ENCODE data around the gene VAC14. TPM values are rescaled to one million over a fixed set of nuclear protein-coding genes. Genes with fewer than 3 reads are reported as not detected.

The VAC14 gene
- total RNA-seq, 1 donor from 2014 or later: 52.2 TPM

DNA sequence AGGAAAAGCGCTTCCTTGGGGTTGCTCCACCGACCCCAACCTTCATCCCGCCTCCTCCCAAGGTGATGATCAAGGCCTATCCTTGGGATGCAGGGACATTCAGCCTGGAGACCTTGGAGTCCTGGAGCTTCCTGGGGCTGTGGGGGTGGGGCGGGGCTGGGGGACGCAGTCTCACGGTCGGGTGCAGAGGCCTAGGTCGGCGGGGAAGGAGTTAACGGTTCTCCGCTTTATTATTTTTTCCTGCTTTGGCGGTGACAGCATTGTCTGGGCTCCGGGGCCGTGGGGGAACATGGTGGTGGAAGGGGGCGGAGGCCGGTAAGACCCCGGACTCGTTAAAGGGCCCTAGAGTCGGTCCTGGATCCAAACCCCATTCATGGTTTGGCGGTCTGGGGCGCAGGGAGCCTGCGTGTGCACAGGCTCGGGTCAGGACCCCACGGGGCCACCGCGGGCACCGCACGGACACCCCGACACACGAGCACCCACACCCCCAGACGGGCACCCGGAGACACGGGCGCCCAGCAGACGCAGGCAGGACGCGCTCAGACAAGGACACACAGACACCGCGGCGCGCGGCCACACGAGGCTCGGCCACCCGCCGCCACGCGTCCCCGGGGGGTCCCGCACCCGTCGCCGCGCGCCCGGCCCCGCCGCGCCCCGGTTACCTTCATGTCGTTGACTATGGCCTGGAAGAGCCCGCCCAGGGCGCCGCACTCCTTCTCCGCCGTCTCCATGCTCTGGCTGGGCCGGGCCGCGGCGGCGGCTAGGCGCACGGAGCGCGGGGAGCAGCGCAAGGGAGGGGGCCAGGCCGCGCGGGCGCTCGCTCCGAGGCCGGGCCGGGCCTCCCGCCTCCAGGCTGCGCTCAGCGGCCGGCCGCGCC lies 115.7 kb downstream of the VAC14 start:
- ATAC-seq: peak; percentile 9
- intact Hi-C loops (cut with DNase I): no loop called here

GRCh38 chr16:70684146-70685060 lies 116.6 kb downstream of the VAC14 start:
- no peak for DNase-seq
- ATAC-seq: no peak
- intact Hi-C loops (cut with DNase I): no loop called here

More for the DNA sequence above, 115.7 kb downstream of the VAC14 start:
- H3K4me3 ChIP-seq: peak overlapping the region; percentile 73
- no peak for DNase-seq
- no peaks in the 10 kb centered on the region for H3K9me3 ChIP-seq
- peaks cover 4% of the 10 kb centered on the region for H3K36me3 ChIP-seq
- H3K27me3 ChIP-seq: no peaks in the 10 kb centered on the region
- H3K4me1 ChIP-seq: peaks cover 74% of the 10 kb centered on the region
- TF ChIP-seq, protein P1, sequence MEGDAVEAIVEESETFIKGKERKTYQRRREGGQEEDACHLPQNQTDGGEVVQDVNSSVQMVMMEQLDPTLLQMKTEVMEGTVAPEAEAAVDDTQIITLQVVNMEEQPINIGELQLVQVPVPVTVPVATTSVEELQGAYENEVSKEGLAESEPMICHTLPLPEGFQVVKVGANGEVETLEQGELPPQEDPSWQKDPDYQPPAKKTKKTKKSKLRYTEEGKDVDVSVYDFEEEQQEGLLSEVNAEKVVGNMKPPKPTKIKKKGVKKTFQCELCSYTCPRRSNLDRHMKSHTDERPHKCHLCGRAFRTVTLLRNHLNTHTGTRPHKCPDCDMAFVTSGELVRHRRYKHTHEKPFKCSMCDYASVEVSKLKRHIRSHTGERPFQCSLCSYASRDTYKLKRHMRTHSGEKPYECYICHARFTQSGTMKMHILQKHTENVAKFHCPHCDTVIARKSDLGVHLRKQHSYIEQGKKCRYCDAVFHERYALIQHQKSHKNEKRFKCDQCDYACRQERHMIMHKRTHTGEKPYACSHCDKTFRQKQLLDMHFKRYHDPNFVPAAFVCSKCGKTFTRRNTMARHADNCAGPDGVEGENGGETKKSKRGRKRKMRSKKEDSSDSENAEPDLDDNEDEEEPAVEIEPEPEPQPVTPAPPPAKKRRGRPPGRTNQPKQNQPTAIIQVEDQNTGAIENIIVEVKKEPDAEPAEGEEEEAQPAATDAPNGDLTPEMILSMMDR (IDR thresholded peaks at IDR 0.05): no peak
- peak overlapping the region; percentile 73 for H3K27ac ChIP-seq

DNA sequence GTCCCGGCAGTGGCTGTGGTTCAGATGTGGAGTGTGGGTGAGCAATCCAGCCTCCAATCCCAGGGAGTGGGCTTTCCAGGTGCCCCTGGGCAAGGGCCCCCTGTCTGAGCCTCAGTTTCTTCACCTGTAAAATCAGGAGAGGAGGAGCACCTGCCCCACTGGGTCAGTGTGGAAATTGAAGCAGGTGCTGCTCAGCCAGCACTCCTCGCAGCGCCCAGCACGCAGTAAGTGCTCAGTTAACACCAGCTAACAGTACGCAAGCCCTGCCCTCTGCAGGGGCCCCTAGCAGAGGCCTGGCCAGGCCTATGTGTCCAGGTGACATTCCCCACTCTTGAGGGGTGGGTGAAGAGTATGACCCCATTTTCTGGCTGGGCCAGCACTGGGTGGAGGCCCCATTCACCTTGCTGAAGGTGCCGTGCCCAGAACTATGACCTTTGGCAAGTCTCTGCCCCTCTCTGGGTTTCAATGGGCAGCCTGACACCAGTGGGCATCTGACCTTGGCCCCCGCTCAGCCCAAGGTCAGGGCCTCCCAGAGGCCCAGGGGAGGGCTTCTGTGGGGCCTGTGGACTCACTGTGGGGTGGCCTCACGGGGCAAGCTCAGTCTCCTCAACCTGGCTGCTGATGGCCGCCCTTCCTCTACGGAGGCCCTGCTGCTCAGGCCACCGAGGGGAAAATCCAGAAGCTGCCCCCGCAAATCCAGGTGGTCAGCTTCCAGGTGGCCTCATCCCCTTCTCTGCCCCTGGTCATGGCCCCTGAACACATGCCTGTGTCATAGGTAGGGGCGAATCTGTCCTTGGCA lies 117.6 kb downstream of the VAC14 start:
- intact Hi-C loops (cut with DNase I): no loop called here
- DNase-seq: no peak

More at GRCh38 chr16:70684146-70685060, 116.6 kb downstream of the VAC14 start:
- peak overlapping the region; percentile 73 for H3K27ac ChIP-seq
- peaks cover 10% of the 10 kb centered on the region for H3K36me3 ChIP-seq
- TF ChIP-seq, protein P1 (IDR thresholded peaks at IDR 0.05): no peak
- peaks cover 65% of the 10 kb centered on the region for H3K4me1 ChIP-seq
- no peaks in the 10 kb centered on the region for H3K27me3 ChIP-seq
- H3K9me3 ChIP-seq: no peaks in the 10 kb centered on the region
- peak overlapping the region; percentile 73 for H3K4me3 ChIP-seq

GRCh38 chr16:70682239-70683145 lies 118.5 kb downstream of the VAC14 start:
- H3K27ac ChIP-seq: peak overlapping the region; percentile 58
- H3K36me3 ChIP-seq: peaks cover 29% of the 10 kb centered on the region
- TF ChIP-seq, protein P1 (IDR thresholded peaks at IDR 0.05): no peak
- peaks cover 46% of the 10 kb centered on the region for H3K4me1 ChIP-seq
- no peaks in the 10 kb centered on the region for H3K27me3 ChIP-seq
- ATAC-seq: no peak
- H3K9me3 ChIP-seq: no peaks in the 10 kb centered on the region
- intact Hi-C loops (cut with DNase I): no loop called here
- DNase-seq: no peak
- peak overlapping the region; percentile 73 for H3K4me3 ChIP-seq

More for the DNA sequence above, 117.6 kb downstream of the VAC14 start:
- Histone ChIP-seq H3K4me1 (peaks cover 54% of the 10 kb centered on the region), H3K9me3 (no peaks in the 10 kb centered on the region), H3K4me3 (peak overlapping the region; percentile 73), H3K36me3 (peaks cover 21% of the 10 kb centered on the region), H3K27me3 (no peaks in the 10 kb centered on the region), H3K27ac (peak overlapping the region; percentile 73)
- TF ChIP-seq, protein P1 (IDR thresholded peaks at IDR 0.05): no peak
- no peak for ATAC-seq

All from upper lobe of right lung (tissue), 1 donor.